Colonic mucosa (tissue), 4 donors: ENCODE data around the gene GSE1. TPM values are rescaled to one million over a fixed set of nuclear protein-coding genes. Genes with fewer than 3 reads are reported as not detected.

Experiments used
- DNase-seq: peaks from one replicate; pipeline ENCODE4 v3.0.0-alpha.2; 2020
- H3K27ac ChIP-seq: fragments of 200-600 bp; one replicate; pipeline ENCODE4 v1.8.0; 2021
- H3K27me3 ChIP-seq: fragments of 200-600 bp; one replicate; pipeline ENCODE4 v1.8.0; 2021
- H3K36me3 ChIP-seq: fragments of 200-600 bp; one replicate; pipeline ENCODE4 v1.8.0; 2021
- H3K4me1 ChIP-seq: fragments of 200-600 bp; one replicate; pipeline ENCODE4 v1.8.0; 2021; ENCODE audit warnings: mild to moderate bottlenecking
- H3K4me3 ChIP-seq: fragments of 200-600 bp; one replicate; pipeline ENCODE4 v1.8.0; 2021
- H3K9ac ChIP-seq, 2 donors: one replicate each; pipeline ENCODE4 v1.7.0; 2013; ENCODE audit warnings: control low read depth in 2 of 2, low read depth in 2 of 2, low read length in 2 of 2
- H3K9me3 ChIP-seq: fragments of 200-600 bp; one replicate; pipeline ENCODE4 v1.8.0; 2021
- CTCF ChIP-seq: fragments of 200-600 bp; IDR thresholded peaks from one replicate; pipeline ENCODE4 v1.8.0; 2022; ENCODE audit warnings: antibody characterized with exemption, mild to moderate bottlenecking
- intact Hi-C: fragments of 100-400 bp; cut with DNase I; formaldehyde crosslinking; loops from one replicate; pipeline ENCODE4 v1.14.1; 2022
- total RNA-seq, 2 donors: library from RNA; stranded (reverse); fragmentation: NEBNext Ultra II Directional in 1 of 2; extraction: Animal tissue kit (Norgen Biotek cat#: 25700) in 1 of 2; gene quantifications; one replicate each; pipeline ENCODE4 v1.2.1, GENCODE V29; 2021
- donor health status: healthy.
- donor health status: DM: no; HTN: no; CAD: no.
- donor health status: DM: no; HTN: no; CAD: no.

GSE1 gene
- total RNA-seq, 2 donors from 2014 or later: 79.2 to 103 TPM

- H3K27ac ChIP-seq: no peak overlapping the region
- peaks cover 6% of the 10 kb centered on the region for H3K4me1 ChIP-seq
- H3K27me3 ChIP-seq: no peaks in the 10 kb centered on the region
- no peak for TF ChIP-seq CTCF
- no peak overlapping the region for H3K4me3 ChIP-seq
- peaks cover 5% of the 10 kb centered on the region for H3K36me3 ChIP-seq
- intact Hi-C loops: no loop called here
- DNase-seq: no peak
- no peak overlapping the region for H3K9ac ChIP-seq
- no peaks in the 10 kb centered on the region for H3K9me3 ChIP-seq
Measured at GRCh38 chr16:85650844-85651628, 37.9 kb downstream of the GSE1 start.

- Histone ChIP-seq H3K4me1 (peaks cover 6% of the 10 kb centered on the region), H3K27me3 (no peaks in the 10 kb centered on the region), H3K36me3 (peaks cover 13% of the 10 kb centered on the region), H3K27ac (no peak overlapping the region), H3K9me3 (no peaks in the 10 kb centered on the region), H3K9ac (no peak overlapping the region), H3K4me3 (no peak overlapping the region)
- no peak for DNase-seq
- intact Hi-C loops: no loop called here
- no peak for TF ChIP-seq CTCF
Measured at GRCh38 chr16:85651629-85652430, 38.7 kb downstream of the GSE1 start.

GRCh38 chr16:85652431-85653221 is 39.5 kb downstream of the GSE1 start:
- peaks cover 15% of the 10 kb centered on the region for H3K36me3 ChIP-seq
- H3K9ac ChIP-seq: no peak overlapping the region
- peak; percentile 58 for DNase-seq

GRCh38 chr16:85653290-85653891 is 40.3 kb downstream of the GSE1 start:
- Histone ChIP-seq H3K9ac (no peak overlapping the region), H3K4me1 (peaks cover 6% of the 10 kb centered on the region), H3K27ac (no peak overlapping the region), H3K27me3 (no peaks in the 10 kb centered on the region), H3K36me3 (peaks cover 15% of the 10 kb centered on the region), H3K9me3 (no peaks in the 10 kb centered on the region), H3K4me3 (no peak overlapping the region)
- DNase-seq: no peak
- TF ChIP-seq CTCF: no peak
- intact Hi-C loops: no loop called here

More at GRCh38 chr16:85652431-85653221, 39.5 kb downstream of the GSE1 start:
- Histone ChIP-seq H3K27ac (peak overlapping the region; percentile 41), H3K27me3 (no peaks in the 10 kb centered on the region), H3K9me3 (no peaks in the 10 kb centered on the region), H3K4me1 (peaks cover 6% of the 10 kb centered on the region), H3K4me3 (no peak overlapping the region)
- no peak for TF ChIP-seq CTCF
- intact Hi-C loops: no loop called here
